A673 (cell line): ENCODE data around the gene DAD1. TPM values are rescaled to one million over a fixed set of nuclear protein-coding genes. Genes with fewer than 3 reads are reported as not detected.
A peak's percentile ranks its signal among the peaks of the same experiment; 100 is the strongest.

ENCODE experiments used
- BruUV-seq: library from RNA; stranded (reverse); fragments of 400-500 nt; replicated peaks from 2 replicates; lab custom pipeline; 2021; lab: Mats Ljungman, UMichigan
- CTCF ChIA-PET: fragments of 300-600 bp; sonication (Branson Sonifier 250); formaldehyde crosslinking; loops from one replicate; lab custom pipeline; 2022; ENCODE audit warnings: antibody characterized with exemption; lab: Charles Lee
- POLR2A ChIA-PET: fragments of 300-600 bp; sonication (Branson Sonifier 250); formaldehyde crosslinking; loops from one replicate; lab custom pipeline; 2022; ENCODE audit warnings: antibody characterized with exemption; ENCODE audit not compliant: low non-redundant PET; lab: Charles Lee
- DNase-seq: peaks from one replicate; pipeline ENCODE4 v3.0.0-alpha.2; 2015; ENCODE audit warnings: low spot score
- H3K27ac ChIP-seq: fragments of 200-600 bp; sonication (generic); 2 replicates; pipeline ENCODE4 v1.5.1; 2016; ENCODE audit warnings: mixed run types, low read depth, mild to moderate bottlenecking, mixed read lengths, antibody characterized with exemption, low read length; ENCODE audit not compliant: poor library complexity, severe bottlenecking
- H3K27me3 ChIP-seq: fragments of 200-600 bp; sonication (generic); replicated peaks from 2 replicates; pipeline ENCODE4 v1.6.1; 2017; ENCODE audit warnings: mixed run types, low read depth, mild to moderate bottlenecking, mixed read lengths, antibody characterized with exemption, low read length; ENCODE audit not compliant: insufficient read depth, poor library complexity
- H3K36me3 ChIP-seq: fragments of 200-600 bp; sonication (generic); 2 replicates; pipeline ENCODE4 v1.6.1; 2016; ENCODE audit warnings: mixed run types, mild to moderate bottlenecking, mixed read lengths, antibody characterized with exemption, low read length; ENCODE audit not compliant: insufficient read depth, poor library complexity, severe bottlenecking
- H3K4me1 ChIP-seq: fragments of 200-600 bp; sonication (generic); 2 replicates; pipeline ENCODE4 v1.6.1; 2017; ENCODE audit warnings: mixed run types, mild to moderate bottlenecking, mixed read lengths, antibody characterized with exemption, low read length; ENCODE audit not compliant: insufficient read depth, poor library complexity, severe bottlenecking
- H3K4me3 ChIP-seq: fragments of 200-600 bp; sonication (generic); 2 replicates; pipeline ENCODE4 v1.5.1; 2016; ENCODE audit warnings: low read depth, mixed run types, mild to moderate bottlenecking, mixed read lengths, low read length; ENCODE audit not compliant: poor library complexity, severe bottlenecking
- H3K9me3 ChIP-seq: fragments of 200-600 bp; sonication (generic); 2 replicates; pipeline ENCODE4 v1.6.1; 2016; ENCODE audit warnings: mixed run types, low read depth, mild to moderate bottlenecking, mixed read lengths, antibody characterized with exemption, low read length; ENCODE audit not compliant: poor library complexity, severe bottlenecking
- CTCF ChIP-seq: fragments of 300-800, 200-600 bp; sonication (generic); conservative IDR thresholded peaks from 2 replicates; pipeline ENCODE4 v1.5.1; 2017; ENCODE audit warnings: low read depth, mild to moderate bottlenecking, antibody characterized with exemption, low read length, moderate library complexity, mixed read lengths
- EZH2 ChIP-seq: fragments of 200-600 bp; sonication (generic); IDR thresholded peaks from 2 replicates; pipeline ENCODE4 v1.6.1; 2017; ENCODE audit warnings: borderline replicate concordance, low read depth, mild to moderate bottlenecking, mixed read lengths, antibody characterized with exemption, low read length; ENCODE audit not compliant: poor library complexity, severe bottlenecking
- intact Hi-C: fragments of 100-400 bp; cut with micrococcal nuclease; formaldehyde crosslinking; loops from one replicate; pipeline ENCODE4 v1.10.0; 2022; ENCODE audit not compliant: unreplicated experiment
- total RNA-seq: library from RNA; stranded (reverse); gene quantifications from 2 replicates; pipeline ENCODE4 v1.2.3, GENCODE V29; 2021

Gene DAD1
- total RNA-seq, 1 experiment from 2014 or later = 261 TPM

- Histone ChIP-seq H3K27me3 (no peaks in the 10 kb centered on the region), H3K9me3 (no peaks in the 10 kb centered on the region), H3K36me3 (no peaks in the 10 kb centered on the region), H3K4me1 (peaks cover 70% of the 10 kb centered on the region), H3K4me3 (no peak overlapping the region), H3K27ac (no peak overlapping the region)
- CTCF ChIA-PET = no interaction called here
- BruUV-seq = no TSS peak
- POLR2A ChIA-PET = no interaction called here
- TF ChIP-seq CTCF = no peak
- DNase-seq = no peak
- intact Hi-C loops = no loop called here
Observed at GRCh38 chr14:22537436-22538310, 51.4 kb downstream of the DAD1 start.

- POLR2A ChIA-PET = interaction anchor here (0.6 kb wide), 1 partner anchor 660 kb away, joined by 4 read pairs; no protein-coding TSS in a partner anchor
- no peak overlapping the region for H3K4me3 ChIP-seq
- TF ChIP-seq CTCF = no peak
- no peak for TF ChIP-seq EZH2
- H3K4me1 ChIP-seq = peaks cover 66% of the 10 kb centered on the region
- no TSS peak for BruUV-seq
- peak; percentile 92 for DNase-seq
- intact Hi-C loops = no loop called here
- peak overlapping the region; percentile 29 for H3K27ac ChIP-seq
- CTCF ChIA-PET = no interaction called here
- H3K36me3 ChIP-seq = no peaks in the 10 kb centered on the region
- no peaks in the 10 kb centered on the region for H3K9me3 ChIP-seq
- no peaks in the 10 kb centered on the region for H3K27me3 ChIP-seq
Observed at GRCh38 chr14:22536853-22537338, 52.1 kb downstream of the DAD1 start.

- Histone ChIP-seq H3K27me3 (no peaks in the 10 kb centered on the region), H3K4me1 (peaks cover 56% of the 10 kb centered on the region), H3K27ac (no peak overlapping the region), H3K9me3 (no peaks in the 10 kb centered on the region), H3K4me3 (no peak overlapping the region), H3K36me3 (no peaks in the 10 kb centered on the region)
- no TSS peak for BruUV-seq
- no peak for TF ChIP-seq CTCF
- TF ChIP-seq EZH2 = no peak
- no peak for DNase-seq
- intact Hi-C loops = no loop called here
- ChIA-PET POLR2A (interaction anchor here (0.6 kb wide), 1 partner anchor 661 kb away, joined by 4 read pairs; no protein-coding TSS in a partner anchor), CTCF (no interaction called here)
Observed at GRCh38 chr14:22535916-22536315, 53.1 kb downstream of the DAD1 start.
